Mesothelial cell of epicardium (in vitro differentiated cells): ENCODE data around the gene SLC6A7. TPM values are rescaled to one million over a fixed set of nuclear protein-coding genes. Genes with fewer than 3 reads are reported as not detected.

ENCODE experiments used
- DNase-seq, 2 experiments: peaks; one replicate each; pipeline ENCODE4 v3.0.0; 2021; ENCODE audit warnings: low spot score in 2 of 2; ENCODE audit not compliant: unreplicated experiment in 2 of 2
- H3K27ac Mint-ChIP-seq: 2 replicates; pipeline ENCODE4 v1.8.0; 2021; ENCODE audit warnings: mixed read lengths
- H3K27me3 Mint-ChIP-seq: 2 replicates; pipeline ENCODE4 v1.8.0; 2021; ENCODE audit warnings: low read depth, mixed read lengths
- H3K36me3 Mint-ChIP-seq: 2 replicates; pipeline ENCODE4 v1.8.0; 2021; ENCODE audit warnings: mixed read lengths
- H3K4me1 Mint-ChIP-seq: 2 replicates; pipeline ENCODE4 v1.8.0; 2021; ENCODE audit warnings: mixed read lengths
- H3K4me3 Mint-ChIP-seq: 2 replicates; pipeline ENCODE4 v1.8.0; 2021; ENCODE audit warnings: mild to moderate bottlenecking, moderate library complexity, mixed read lengths
- H3K9me3 Mint-ChIP-seq: 2 replicates; pipeline ENCODE4 v1.8.0; 2021; ENCODE audit warnings: mixed read lengths
- total RNA-seq: library from RNA; stranded (reverse); gene quantifications from 3 replicates; pipeline ENCODE4 v1.2.1, GENCODE V29; 2021
- TF ChIP-seq, protein P1 (sequence below): fragments of 200-600 bp; sonication (generic); IDR thresholded peaks from one replicate; pipeline ENCODE4 v1.5.0; 2021; ENCODE audit warnings: antibody characterized with exemption; ENCODE audit not compliant: unreplicated experiment

Gene SLC6A7
- total RNA-seq, 1 donor from 2014 or later: not detected

DNA sequence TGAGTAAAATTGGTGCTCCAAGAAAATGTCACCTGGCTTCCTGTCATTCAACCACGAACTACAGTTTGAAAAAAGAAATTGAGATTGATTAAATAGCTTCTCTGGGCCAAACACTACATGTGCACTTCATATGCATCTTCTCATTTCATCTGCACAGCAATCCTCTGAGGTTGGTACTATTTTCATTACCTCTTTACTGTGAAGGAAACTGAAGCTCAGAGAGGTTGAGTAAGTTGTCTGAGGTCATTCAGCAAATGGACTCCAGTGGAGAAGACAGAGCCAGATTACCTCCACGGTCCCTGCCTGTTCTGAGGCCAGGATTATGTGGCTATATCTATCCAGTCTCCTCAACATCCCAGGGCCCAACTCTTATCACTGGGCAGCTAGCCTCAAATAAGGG lies 46.5 kb downstream of the SLC6A7 start:
- TF ChIP-seq, protein P1, sequence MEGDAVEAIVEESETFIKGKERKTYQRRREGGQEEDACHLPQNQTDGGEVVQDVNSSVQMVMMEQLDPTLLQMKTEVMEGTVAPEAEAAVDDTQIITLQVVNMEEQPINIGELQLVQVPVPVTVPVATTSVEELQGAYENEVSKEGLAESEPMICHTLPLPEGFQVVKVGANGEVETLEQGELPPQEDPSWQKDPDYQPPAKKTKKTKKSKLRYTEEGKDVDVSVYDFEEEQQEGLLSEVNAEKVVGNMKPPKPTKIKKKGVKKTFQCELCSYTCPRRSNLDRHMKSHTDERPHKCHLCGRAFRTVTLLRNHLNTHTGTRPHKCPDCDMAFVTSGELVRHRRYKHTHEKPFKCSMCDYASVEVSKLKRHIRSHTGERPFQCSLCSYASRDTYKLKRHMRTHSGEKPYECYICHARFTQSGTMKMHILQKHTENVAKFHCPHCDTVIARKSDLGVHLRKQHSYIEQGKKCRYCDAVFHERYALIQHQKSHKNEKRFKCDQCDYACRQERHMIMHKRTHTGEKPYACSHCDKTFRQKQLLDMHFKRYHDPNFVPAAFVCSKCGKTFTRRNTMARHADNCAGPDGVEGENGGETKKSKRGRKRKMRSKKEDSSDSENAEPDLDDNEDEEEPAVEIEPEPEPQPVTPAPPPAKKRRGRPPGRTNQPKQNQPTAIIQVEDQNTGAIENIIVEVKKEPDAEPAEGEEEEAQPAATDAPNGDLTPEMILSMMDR: no peak
- H3K27ac Mint-ChIP-seq: no peak overlapping the region
- H3K4me1 Mint-ChIP-seq: peaks cover 5% of the 10 kb centered on the region
- no peak for DNase-seq
- no peak overlapping the region for H3K4me3 Mint-ChIP-seq
- no peaks in the 10 kb centered on the region for H3K36me3 Mint-ChIP-seq
- H3K9me3 Mint-ChIP-seq: no peaks in the 10 kb centered on the region
- no peaks in the 10 kb centered on the region for H3K27me3 Mint-ChIP-seq

DNA sequence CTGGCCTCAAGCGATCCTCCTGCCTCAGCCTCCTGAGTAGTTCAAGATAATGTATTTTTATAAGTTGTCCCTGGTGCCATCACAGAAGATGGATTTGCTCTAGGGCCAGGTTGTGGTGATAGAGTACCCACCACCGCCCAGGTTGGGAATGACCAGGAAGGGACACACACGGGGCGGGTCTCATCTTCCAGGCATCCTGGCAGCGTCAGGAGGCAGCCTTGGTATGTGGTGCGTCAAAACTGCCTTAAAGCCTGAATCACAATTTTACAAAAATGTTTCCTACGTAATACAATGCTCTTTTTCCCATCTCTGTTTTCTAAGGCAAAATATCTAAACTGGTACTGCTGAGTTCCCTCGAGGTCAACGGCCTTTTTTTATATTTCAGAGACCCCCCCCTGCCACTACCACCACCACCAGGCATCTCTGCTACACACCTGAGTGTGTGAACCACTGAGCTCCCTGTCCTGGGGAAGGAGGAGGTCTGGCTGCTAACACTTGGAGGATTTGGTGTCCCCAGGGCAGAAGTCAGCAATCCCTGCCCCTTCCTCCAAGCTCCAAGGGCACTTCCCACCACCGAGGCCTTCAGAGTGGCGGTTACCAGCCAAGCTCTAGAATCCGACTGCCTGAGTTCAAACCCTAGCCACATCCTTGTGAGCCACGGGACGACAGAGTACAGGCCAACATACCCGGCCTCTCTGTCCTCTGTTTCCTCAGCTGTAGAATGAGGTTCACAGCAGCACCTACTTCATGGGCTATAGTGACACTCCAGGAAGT lies 47.3 kb downstream of the SLC6A7 start:
- H3K4me3 Mint-ChIP-seq: no peak overlapping the region
- no peak for DNase-seq
- H3K27me3 Mint-ChIP-seq: no peaks in the 10 kb centered on the region
- H3K9me3 Mint-ChIP-seq: no peaks in the 10 kb centered on the region
- peaks cover 9% of the 10 kb centered on the region for H3K4me1 Mint-ChIP-seq
- TF ChIP-seq, protein P1: no peak
- H3K36me3 Mint-ChIP-seq: no peaks in the 10 kb centered on the region
- H3K27ac Mint-ChIP-seq: no peak overlapping the region

DNA sequence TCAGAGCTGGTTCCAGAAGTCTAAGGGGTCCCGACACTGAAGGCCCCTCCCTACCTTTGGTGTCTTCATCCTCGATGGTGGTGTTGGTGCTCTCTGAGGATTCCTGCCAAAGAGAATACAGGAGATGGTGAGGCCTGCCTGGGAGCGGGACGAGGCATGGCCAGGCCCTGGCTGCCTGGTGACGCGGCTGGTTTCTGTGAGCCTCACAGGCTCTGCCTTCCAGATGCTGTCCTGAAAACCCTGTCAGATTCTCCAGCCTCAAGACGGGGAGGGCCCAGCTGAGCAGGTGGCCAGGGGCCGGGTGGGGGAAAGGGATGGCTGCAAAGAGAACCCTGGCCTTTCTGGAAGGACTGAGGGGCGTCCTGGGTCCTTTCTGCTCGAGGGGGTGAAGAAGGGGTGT lies 48.8 kb downstream of the SLC6A7 start:
- Mint-ChIP-seq H3K9me3 (no peaks in the 10 kb centered on the region), H3K27ac (no peak overlapping the region), H3K36me3 (no peaks in the 10 kb centered on the region), H3K27me3 (no peaks in the 10 kb centered on the region), H3K4me1 (peaks cover 9% of the 10 kb centered on the region), H3K4me3 (no peak overlapping the region)
- TF ChIP-seq, protein P1: no peak
- no peak for DNase-seq

DNA sequence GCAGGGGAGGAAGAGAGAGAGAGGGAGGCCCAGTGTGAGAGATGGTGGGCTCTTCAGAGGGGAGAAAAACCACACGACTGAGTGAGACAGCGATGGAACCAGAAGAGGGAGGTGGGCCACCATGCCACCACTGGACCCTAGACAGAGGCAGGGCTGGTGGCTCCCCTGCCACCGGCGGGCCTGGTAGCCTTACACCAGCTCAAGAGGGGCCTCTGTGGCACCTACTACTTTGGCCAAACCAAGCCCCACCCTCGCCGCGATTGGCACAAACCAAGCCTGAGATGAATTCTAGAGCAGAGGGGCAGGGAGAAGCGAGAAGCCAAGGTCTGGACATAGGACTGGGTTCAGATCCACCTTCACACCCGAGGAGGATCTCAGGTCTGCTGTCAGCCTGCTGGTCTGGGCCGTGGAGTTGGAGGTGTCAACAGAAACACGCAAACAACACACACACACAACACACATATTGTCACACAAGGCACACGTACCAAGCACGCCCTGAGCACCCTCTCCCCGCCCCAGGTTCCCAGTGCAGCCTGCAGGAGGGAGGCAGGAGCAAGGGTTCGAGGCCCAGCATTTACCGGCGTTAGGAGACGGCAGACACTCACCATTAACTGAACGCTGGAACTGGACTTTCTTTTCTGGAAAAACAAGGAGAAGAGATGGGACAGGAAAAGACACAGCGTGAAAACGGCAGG lies 49.4 kb downstream of the SLC6A7 start:
- Mint-ChIP-seq H3K4me3 (no peak overlapping the region), H3K27me3 (no peaks in the 10 kb centered on the region), H3K4me1 (peaks cover 11% of the 10 kb centered on the region), H3K9me3 (no peaks in the 10 kb centered on the region), H3K27ac (no peak overlapping the region), H3K36me3 (no peaks in the 10 kb centered on the region)
- TF ChIP-seq, protein P1: no peak
- DNase-seq: no peak

DNA sequence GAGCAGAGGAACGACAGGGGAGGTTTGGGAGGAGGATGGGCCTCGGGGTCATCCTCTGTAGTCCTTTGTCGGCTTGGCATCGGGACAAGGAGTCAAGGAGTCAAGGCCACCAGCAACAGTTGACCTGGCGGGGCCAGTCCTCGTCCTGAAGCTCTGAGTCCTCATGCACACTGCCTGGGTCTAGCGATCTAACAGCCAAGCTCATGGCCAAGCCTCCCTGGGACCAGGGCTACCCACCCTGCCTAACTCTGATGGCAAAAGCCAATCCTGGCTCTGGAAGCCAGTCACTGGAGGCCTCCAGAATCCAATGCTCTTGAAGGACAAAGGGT lies 49.9 kb downstream of the SLC6A7 start:
- H3K4me1 Mint-ChIP-seq: peaks cover 11% of the 10 kb centered on the region
- no peak overlapping the region for H3K4me3 Mint-ChIP-seq
- H3K9me3 Mint-ChIP-seq: no peaks in the 10 kb centered on the region
- DNase-seq: no peak
- no peak overlapping the region for H3K27ac Mint-ChIP-seq
- H3K36me3 Mint-ChIP-seq: no peaks in the 10 kb centered on the region
- TF ChIP-seq, protein P1: no peak
- no peaks in the 10 kb centered on the region for H3K27me3 Mint-ChIP-seq
